ENCODE results near the gene RFX7.

DNA sequence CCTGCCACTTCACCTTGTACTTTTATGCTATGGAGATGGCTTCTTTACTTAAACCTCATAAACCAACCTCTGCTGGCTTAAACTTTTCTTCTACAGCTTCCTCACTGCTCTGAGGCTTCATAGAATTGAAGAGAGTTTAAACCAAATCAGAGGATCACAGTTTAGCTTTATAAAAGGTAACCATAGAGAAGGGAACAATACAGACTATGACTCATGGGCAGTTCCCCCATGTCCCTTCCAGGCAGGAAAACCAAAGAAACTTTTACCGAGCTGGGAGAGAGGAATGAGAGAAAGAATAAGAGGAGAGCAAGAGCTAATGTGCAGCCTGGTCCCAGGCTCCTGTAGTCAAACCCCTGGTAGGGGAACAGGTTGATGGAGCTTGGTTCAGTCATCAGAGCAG lies 196.3 kb downstream of the RFX7 start:
- no peak for TF ChIP-seq CTCF (IDR thresholded peaks at IDR 0.05; ENCODE audit: low read length)
- TF ChIP-seq EZH2 (IDR thresholded peaks at IDR 0.05; ENCODE audit: borderline replicate concordance, low read length), result no peak
